ENCODE results near the gene RAP1GAP. TPM values are rescaled to one million over a fixed set of nuclear protein-coding genes. Genes with fewer than 3 reads are reported as not detected.

The RAP1GAP gene
- total RNA-seq, 2 experiments from 2014 or later = 0.20 to 0.44 TPM

GRCh38 chr1:21670059-21670881 is 1.1 kb upstream of the RAP1GAP start:
- TF ChIP-seq, protein P1, sequence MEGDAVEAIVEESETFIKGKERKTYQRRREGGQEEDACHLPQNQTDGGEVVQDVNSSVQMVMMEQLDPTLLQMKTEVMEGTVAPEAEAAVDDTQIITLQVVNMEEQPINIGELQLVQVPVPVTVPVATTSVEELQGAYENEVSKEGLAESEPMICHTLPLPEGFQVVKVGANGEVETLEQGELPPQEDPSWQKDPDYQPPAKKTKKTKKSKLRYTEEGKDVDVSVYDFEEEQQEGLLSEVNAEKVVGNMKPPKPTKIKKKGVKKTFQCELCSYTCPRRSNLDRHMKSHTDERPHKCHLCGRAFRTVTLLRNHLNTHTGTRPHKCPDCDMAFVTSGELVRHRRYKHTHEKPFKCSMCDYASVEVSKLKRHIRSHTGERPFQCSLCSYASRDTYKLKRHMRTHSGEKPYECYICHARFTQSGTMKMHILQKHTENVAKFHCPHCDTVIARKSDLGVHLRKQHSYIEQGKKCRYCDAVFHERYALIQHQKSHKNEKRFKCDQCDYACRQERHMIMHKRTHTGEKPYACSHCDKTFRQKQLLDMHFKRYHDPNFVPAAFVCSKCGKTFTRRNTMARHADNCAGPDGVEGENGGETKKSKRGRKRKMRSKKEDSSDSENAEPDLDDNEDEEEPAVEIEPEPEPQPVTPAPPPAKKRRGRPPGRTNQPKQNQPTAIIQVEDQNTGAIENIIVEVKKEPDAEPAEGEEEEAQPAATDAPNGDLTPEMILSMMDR (IDR thresholded peaks at IDR 0.05) = no peak
- Histone ChIP-seq H3K36me3 (ENCODE audit: insufficient read depth, low read length) (peaks cover 3% of the 10 kb centered on the region), H3K27me3 (ENCODE audit: control insufficient read depth in 1 of 2, insufficient read depth in 2 of 2, low read length in 2 of 2) (peaks cover 31 to 35% of the 10 kb centered on the region in 2 experiments), H3K27ac (ENCODE audit: low read depth in 1 of 2, low read length in 2 of 2) (no peak overlapping the region), H3K9me3 (ENCODE audit: control insufficient read depth in 1 of 2, insufficient read depth in 1 of 2, low read length in 2 of 2) (peaks cover 0 to 18% of the 10 kb centered on the region in 2 experiments), H3K4me1 (ENCODE audit: insufficient read depth, low read length) (peaks cover 25% of the 10 kb centered on the region), H3K4me3 (ENCODE audit: low read length) (peak overlapping the region; percentile 51)
- ChIA-PET POLR2A (interaction anchor here (0.6 to 1.3 kb wide), 3 partner anchors 18 to 112 kb away, joined by 3 to 5 read pairs (median 3); partner anchors contain the start of gene USP48), CTCF (no interaction called here)
- intact Hi-C loops (cut with DNase I, micrococcal nuclease) = no loop called here
- no peaks in the 10 kb centered on the region for H3K9me3 Mint-ChIP-seq
- H3K4me1 Mint-ChIP-seq (ENCODE audit: low read depth) = no peaks in the 10 kb centered on the region
- H3K4me3 Mint-ChIP-seq = peak overlapping the region; percentile 30
- no peak overlapping the region for H3K27ac Mint-ChIP-seq
- ATAC-seq (ENCODE audit: poor library complexity) = no peak
- no peak for DNase-seq
- no peaks in the 10 kb centered on the region for H3K36me3 Mint-ChIP-seq (ENCODE audit: low read depth)
- peaks cover 27% of the 10 kb centered on the region for H3K27me3 Mint-ChIP-seq

DNA sequence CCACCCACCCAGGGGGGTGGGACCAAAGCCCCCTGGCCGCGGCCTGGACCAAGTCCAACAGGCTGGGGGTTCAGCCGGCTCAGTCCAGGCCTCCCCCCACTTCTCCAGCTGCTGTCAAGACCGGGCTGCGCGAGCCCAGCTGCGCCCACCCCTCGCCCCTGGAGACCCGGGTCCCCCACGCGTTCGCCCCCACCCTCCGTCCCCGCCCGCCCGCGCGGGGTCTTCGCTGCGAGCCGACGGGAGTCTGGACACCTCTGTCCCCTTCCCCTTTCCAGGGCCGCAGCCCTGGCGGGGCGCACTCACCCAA is 253 bp downstream of the RAP1GAP start:
- Mint-ChIP-seq H3K36me3 (ENCODE audit: low read depth) (no peaks in the 10 kb centered on the region), H3K4me3 (no peak overlapping the region), H3K27ac (no peak overlapping the region), H3K4me1 (ENCODE audit: low read depth) (no peaks in the 10 kb centered on the region), H3K9me3 (no peaks in the 10 kb centered on the region), H3K27me3 (peaks cover 41% of the 10 kb centered on the region)
- ATAC-seq (ENCODE audit: poor library complexity) (no peak), DNase-seq (no peak)
- ChIA-PET POLR2A (interaction anchor here (1.3 kb wide), 1 partner anchor 17 kb away, joined by 5 read pairs; no protein-coding TSS in a partner anchor), CTCF (no interaction called here)
- Histone ChIP-seq H3K4me3 (ENCODE audit: low read length) (peak overlapping the region; percentile 7), H3K9me3 (ENCODE audit: control insufficient read depth in 1 of 2, insufficient read depth in 1 of 2, low read length in 2 of 2) (peaks cover 0 to 19% of the 10 kb centered on the region in 2 experiments), H3K4me1 (ENCODE audit: insufficient read depth, low read length) (peaks cover 25% of the 10 kb centered on the region), H3K27me3 (ENCODE audit: control insufficient read depth in 1 of 2, insufficient read depth in 2 of 2, low read length in 2 of 2) (peaks cover 41 to 42% of the 10 kb centered on the region in 2 experiments), H3K36me3 (ENCODE audit: insufficient read depth, low read length) (no peaks in the 10 kb centered on the region), H3K27ac (ENCODE audit: low read depth in 1 of 2, low read length in 2 of 2) (no peak overlapping the region)
- intact Hi-C loops (cut with DNase I, micrococcal nuclease) = no loop called here
- TF ChIP-seq, protein P1 (IDR thresholded peaks at IDR 0.05) = no peak

- Histone ChIP-seq H3K9me3 (ENCODE audit: control insufficient read depth in 1 of 2, insufficient read depth in 1 of 2, low read length in 2 of 2) (peaks cover 0 to 22% of the 10 kb centered on the region in 2 experiments), H3K4me3 (ENCODE audit: low read length) (peak overlapping the region; percentile 7), H3K36me3 (ENCODE audit: insufficient read depth, low read length) (no peaks in the 10 kb centered on the region), H3K4me1 (ENCODE audit: insufficient read depth, low read length) (peaks cover 25% of the 10 kb centered on the region), H3K27ac (ENCODE audit: low read depth in 1 of 2, low read length in 2 of 2) (no peak overlapping the region), H3K27me3 (ENCODE audit: control insufficient read depth in 1 of 2, insufficient read depth in 2 of 2, low read length in 2 of 2) (peaks cover 42 to 45% of the 10 kb centered on the region in 2 experiments)
- CTCF ChIA-PET = no interaction called here
- Mint-ChIP-seq H3K9me3 (no peaks in the 10 kb centered on the region), H3K36me3 (ENCODE audit: low read depth) (no peaks in the 10 kb centered on the region), H3K27me3 (peaks cover 45% of the 10 kb centered on the region), H3K4me3 (no peak overlapping the region), H3K4me1 (ENCODE audit: low read depth) (no peaks in the 10 kb centered on the region), H3K27ac (no peak overlapping the region)
- POLR2A ChIA-PET = interaction anchor here (1.3 kb wide), 1 partner anchor 16 kb away, joined by 5 read pairs; no protein-coding TSS in a partner anchor
- TF ChIP-seq, protein P1 (IDR thresholded peaks at IDR 0.05) = no peak
- peak in 1 of 14 experiments; percentile 31 for DNase-seq
- ATAC-seq (ENCODE audit: poor library complexity) = no peak
- intact Hi-C loops (cut with DNase I, micrococcal nuclease) = no loop called here
Observed at GRCh38 chr1:21668232-21668950, 766 bp downstream of the RAP1GAP start.

Data from CD4-positive, alpha-beta T cell (primary cell).